Neural progenitor cell (in vitro differentiated cells): ENCODE results near the gene MAML3.

ENCODE experiments used
- EZH2 ChIP-seq: fragments of 200-600 bp; sonication (generic); IDR thresholded peaks from 2 replicates; pipeline ENCODE4 v1.6.1; 2017; ENCODE audit warnings: antibody characterized with exemption, mild to moderate bottlenecking, moderate library complexity
- EZH2phosphoT487 ChIP-seq: fragments of 200-600 bp; sonication (generic); IDR thresholded peaks from 2 replicates; pipeline ENCODE4 v1.6.1; 2017; ENCODE audit warnings: antibody characterized with exemption
- TF ChIP-seq, protein P1 (sequence below): fragments of 200-600 bp; sonication (generic); IDR thresholded peaks from 2 replicates; pipeline ENCODE4 v1.5.1; 2017; ENCODE audit warnings: antibody characterized with exemption, mild to moderate bottlenecking

- TF ChIP-seq, protein P1, sequence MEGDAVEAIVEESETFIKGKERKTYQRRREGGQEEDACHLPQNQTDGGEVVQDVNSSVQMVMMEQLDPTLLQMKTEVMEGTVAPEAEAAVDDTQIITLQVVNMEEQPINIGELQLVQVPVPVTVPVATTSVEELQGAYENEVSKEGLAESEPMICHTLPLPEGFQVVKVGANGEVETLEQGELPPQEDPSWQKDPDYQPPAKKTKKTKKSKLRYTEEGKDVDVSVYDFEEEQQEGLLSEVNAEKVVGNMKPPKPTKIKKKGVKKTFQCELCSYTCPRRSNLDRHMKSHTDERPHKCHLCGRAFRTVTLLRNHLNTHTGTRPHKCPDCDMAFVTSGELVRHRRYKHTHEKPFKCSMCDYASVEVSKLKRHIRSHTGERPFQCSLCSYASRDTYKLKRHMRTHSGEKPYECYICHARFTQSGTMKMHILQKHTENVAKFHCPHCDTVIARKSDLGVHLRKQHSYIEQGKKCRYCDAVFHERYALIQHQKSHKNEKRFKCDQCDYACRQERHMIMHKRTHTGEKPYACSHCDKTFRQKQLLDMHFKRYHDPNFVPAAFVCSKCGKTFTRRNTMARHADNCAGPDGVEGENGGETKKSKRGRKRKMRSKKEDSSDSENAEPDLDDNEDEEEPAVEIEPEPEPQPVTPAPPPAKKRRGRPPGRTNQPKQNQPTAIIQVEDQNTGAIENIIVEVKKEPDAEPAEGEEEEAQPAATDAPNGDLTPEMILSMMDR, result no peak
- TF ChIP-seq EZH2, result no peak
- no peak for TF ChIP-seq EZH2phosphoT487
These were observed 122.3 kb downstream of the MAML3 start for GRCh38 chr4:140031706-140032105.
